Ovary (tissue), 3 donors: ENCODE measurements around the gene DNM2.

Experiments
- EP300 ChIP-seq: sonication (generic); formaldehyde crosslinking; IDR thresholded peaks from one replicate; pipeline ENCODE4 v1.6.1; 2017; ENCODE audit warnings: antibody characterized with exemption
- POLR2A ChIP-seq: fragments of 450-650 bp; IDR thresholded peaks from one replicate; pipeline ENCODE4 v1.6.1; 2017; ENCODE audit warnings: antibody characterized with exemption, mild to moderate bottlenecking, moderate library complexity
- TF ChIP-seq, protein P1 (sequence below), 3 donors: fragments of 450-650 bp in 2 of 3; fragments of 200-600 bp in 1 of 3; IDR thresholded peaks; one replicate each; pipeline versions ENCODE4 v1.5.1 to v1.8.0; 2016 to 2022; ENCODE audit warnings: antibody characterized with exemption in 3 of 3, mild to moderate bottlenecking in 1 of 3
- donor health status: DM: no; HTN: no; CAD: no.

DNA sequence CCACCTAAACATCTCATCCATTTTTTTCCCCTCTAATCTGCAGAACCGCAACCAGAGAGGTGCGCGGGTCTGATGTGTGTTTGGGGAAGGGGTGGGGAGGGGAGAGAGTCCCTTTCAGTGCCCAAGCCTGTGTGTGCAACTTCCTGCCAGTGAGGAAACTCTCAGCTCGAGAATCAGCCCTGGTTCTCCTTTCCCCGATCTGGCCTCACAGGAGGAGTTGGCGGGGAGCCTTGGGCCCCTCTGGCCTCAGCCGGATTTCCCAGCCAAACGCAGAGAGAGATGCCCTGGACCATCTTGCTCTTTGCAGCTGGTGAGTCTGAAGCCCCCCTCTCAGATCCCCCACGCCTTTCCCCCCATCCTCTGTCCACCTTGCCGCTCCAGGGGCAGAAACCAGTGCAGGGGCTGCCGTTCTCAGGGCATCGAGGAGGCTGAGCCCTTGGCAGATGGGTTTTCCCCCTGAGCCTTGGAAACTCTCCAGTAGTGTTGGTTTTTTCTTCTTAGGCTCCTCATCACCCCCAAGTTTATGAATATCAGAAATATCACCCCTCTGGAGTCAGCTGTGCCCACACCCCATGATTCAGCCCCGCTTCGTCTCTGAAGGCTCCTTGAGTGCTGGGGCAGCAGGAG is 130.5 kb downstream of the DNM2 start, which contains the start of gene C19orf38:
- TF ChIP-seq, protein P1, sequence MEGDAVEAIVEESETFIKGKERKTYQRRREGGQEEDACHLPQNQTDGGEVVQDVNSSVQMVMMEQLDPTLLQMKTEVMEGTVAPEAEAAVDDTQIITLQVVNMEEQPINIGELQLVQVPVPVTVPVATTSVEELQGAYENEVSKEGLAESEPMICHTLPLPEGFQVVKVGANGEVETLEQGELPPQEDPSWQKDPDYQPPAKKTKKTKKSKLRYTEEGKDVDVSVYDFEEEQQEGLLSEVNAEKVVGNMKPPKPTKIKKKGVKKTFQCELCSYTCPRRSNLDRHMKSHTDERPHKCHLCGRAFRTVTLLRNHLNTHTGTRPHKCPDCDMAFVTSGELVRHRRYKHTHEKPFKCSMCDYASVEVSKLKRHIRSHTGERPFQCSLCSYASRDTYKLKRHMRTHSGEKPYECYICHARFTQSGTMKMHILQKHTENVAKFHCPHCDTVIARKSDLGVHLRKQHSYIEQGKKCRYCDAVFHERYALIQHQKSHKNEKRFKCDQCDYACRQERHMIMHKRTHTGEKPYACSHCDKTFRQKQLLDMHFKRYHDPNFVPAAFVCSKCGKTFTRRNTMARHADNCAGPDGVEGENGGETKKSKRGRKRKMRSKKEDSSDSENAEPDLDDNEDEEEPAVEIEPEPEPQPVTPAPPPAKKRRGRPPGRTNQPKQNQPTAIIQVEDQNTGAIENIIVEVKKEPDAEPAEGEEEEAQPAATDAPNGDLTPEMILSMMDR (IDR thresholded peaks at IDR 0.05) = no peak
- TF ChIP-seq POLR2A = no peak
- TF ChIP-seq EP300 = no peak
